CD4-positive, alpha-beta T cell (primary cell): Measurements from ENCODE around the gene DDTL. TPM values are rescaled to one million over a fixed set of nuclear protein-coding genes. Genes with fewer than 3 reads are reported as not detected.
A peak's percentile ranks its signal among the peaks of the same experiment; 100 is the strongest.

Experiments used
- ATAC-seq: fragments of 200-7000 bp; cut with Tn5 transposase; one replicate; pipeline ENCODE4 v1.10.0; 2022; ENCODE audit warnings: mild to moderate bottlenecking; ENCODE audit not compliant: poor library complexity
- CTCF ChIA-PET: fragments of 350-600 bp; sonication (Branson Sonifier 250); formaldehyde crosslinking; loops from one replicate; lab custom pipeline; 2021; ENCODE audit warnings: antibody characterized with exemption, inconsistent platforms; lab: Charles Lee
- POLR2A ChIA-PET: fragments of 350-600 bp; sonication (Branson Sonifier 250); formaldehyde crosslinking; loops from one replicate; lab custom pipeline; 2021; ENCODE audit warnings: antibody characterized with exemption, inconsistent platforms; lab: Charles Lee
- DNase-seq, 14 experiments: peaks; one replicate each; pipeline ENCODE4 v3.0.0-alpha.2; 2013 to 2020; ENCODE audit warnings: mixed read lengths in 2 of 14
- H3K27ac ChIP-seq, 2 donors: one replicate each; pipeline versions ENCODE4 v1.5.1 to v1.7.0; 2013; ENCODE audit warnings: low read length in 2 of 2, low read depth in 1 of 2, mild to moderate bottlenecking in 1 of 2
- H3K27me3 ChIP-seq, 2 experiments: 1 replicate in 1 of 2; 2 replicates in 1 of 2; pipeline versions ENCODE4 v1.6.1 to v1.7.0; 2013; ENCODE audit warnings: low read length in 2 of 2, control low read depth in 1 of 2, mild to moderate bottlenecking in 1 of 2, moderate library complexity in 1 of 2; ENCODE audit not compliant: insufficient read depth in 2 of 2, control insufficient read depth in 1 of 2
- H3K36me3 ChIP-seq: one replicate; pipeline ENCODE4 v1.6.1; 2013; ENCODE audit warnings: low read length, control low read depth; ENCODE audit not compliant: insufficient read depth
- H3K4me1 ChIP-seq: one replicate; pipeline ENCODE4 v1.6.1; 2013; ENCODE audit warnings: low read length, control low read depth; ENCODE audit not compliant: insufficient read depth
- H3K4me3 ChIP-seq: one replicate; pipeline ENCODE4 v1.5.1; 2013; ENCODE audit warnings: mild to moderate bottlenecking, low read length, moderate library complexity
- H3K9me3 ChIP-seq, 2 experiments: 1 replicate in 1 of 2; 2 replicates in 1 of 2; pipeline versions ENCODE4 v1.6.1 to v1.7.0; 2013; ENCODE audit warnings: low read length in 2 of 2, mild to moderate bottlenecking in 2 of 2, control low read depth in 1 of 2, moderate library complexity in 1 of 2; ENCODE audit not compliant: control insufficient read depth in 1 of 2, insufficient read depth in 1 of 2
- H3K27ac Mint-ChIP-seq: one replicate; pipeline ENCODE4 v1.8.0; 2020; ENCODE audit warnings: mixed read lengths
- H3K27me3 Mint-ChIP-seq: one replicate; pipeline ENCODE4 v1.8.0; 2021; ENCODE audit warnings: mixed read lengths
- H3K36me3 Mint-ChIP-seq: one replicate; pipeline ENCODE4 v1.8.0; 2021; ENCODE audit warnings: low read depth, mixed read lengths
- H3K4me1 Mint-ChIP-seq: one replicate; pipeline ENCODE4 v1.8.0; 2021; ENCODE audit warnings: low read depth, mixed read lengths
- H3K4me3 Mint-ChIP-seq: one replicate; pipeline ENCODE4 v1.8.0; 2020; ENCODE audit warnings: mild to moderate bottlenecking, mixed read lengths
- H3K9me3 Mint-ChIP-seq: one replicate; pipeline ENCODE4 v1.8.0; 2020; ENCODE audit warnings: mixed read lengths
- intact Hi-C, 2 experiments: fragments of 100-400 bp; cut with DNase I in 1 of 2; cut with micrococcal nuclease in 1 of 2; formaldehyde crosslinking; loops; one replicate each; pipeline versions ENCODE4 v1.15.1 to v1.9.0; 2023 to 2025; cut with DNase I, micrococcal nuclease
- total RNA-seq, 174 experiments: library from RNA in 2 of 174; stranded (reverse) in 2 of 174; gene quantifications; one replicate each; pipeline ENCODE4 v1.2.3 and lab custom pipeline; 2021 to 2026
- TF ChIP-seq, protein P1 (sequence below): fragments of 200-600 bp; IDR thresholded peaks from one replicate; pipeline ENCODE4 v1.8.0; 2022; ENCODE audit warnings: antibody characterized with exemption, mild to moderate bottlenecking

The DDTL gene
- total RNA-seq, 2 experiments from 2014 or later: 3.5 to 3.8 TPM

DNA sequence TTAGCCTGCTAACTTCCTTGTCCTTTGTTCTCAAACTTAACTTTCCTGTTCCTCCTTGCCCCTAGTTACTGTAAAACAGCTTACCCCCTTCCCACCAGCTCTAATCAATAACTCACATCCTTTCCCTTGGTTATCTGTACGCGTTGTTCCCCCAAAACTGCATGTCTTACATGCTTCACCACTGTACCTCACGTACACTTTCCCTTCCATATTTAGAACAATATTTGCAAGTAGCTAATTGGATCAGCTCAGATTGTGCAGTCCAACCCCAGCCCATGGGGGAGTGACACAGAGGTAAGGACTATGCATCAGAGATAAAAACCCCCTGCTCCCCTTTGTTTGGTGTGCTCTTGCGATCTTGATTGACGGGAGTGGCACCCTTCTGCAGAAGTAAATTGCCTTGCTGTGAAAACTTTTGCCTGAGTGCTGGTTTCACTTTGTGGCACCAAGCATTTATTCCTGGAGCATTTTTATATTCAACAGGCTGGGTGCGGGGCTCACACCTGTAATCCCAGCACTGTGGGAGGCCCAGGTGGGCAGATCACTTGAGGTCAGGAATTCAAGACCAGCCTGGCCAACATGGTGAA lies 41.6 kb upstream of the DDTL start:
- H3K4me3 Mint-ChIP-seq: no peak overlapping the region
- H3K9me3 Mint-ChIP-seq: peaks cover 2% of the 10 kb centered on the region
- Histone ChIP-seq H3K27ac (no peak overlapping the region), H3K4me3 (no peak overlapping the region), H3K36me3 (no peaks in the 10 kb centered on the region), H3K9me3 (peaks cover 18 to 35% of the 10 kb centered on the region in 2 experiments), H3K4me1 (no peaks in the 10 kb centered on the region), H3K27me3 (no peaks in the 10 kb centered on the region)
- CTCF ChIA-PET: no interaction called here
- TF ChIP-seq, protein P1, sequence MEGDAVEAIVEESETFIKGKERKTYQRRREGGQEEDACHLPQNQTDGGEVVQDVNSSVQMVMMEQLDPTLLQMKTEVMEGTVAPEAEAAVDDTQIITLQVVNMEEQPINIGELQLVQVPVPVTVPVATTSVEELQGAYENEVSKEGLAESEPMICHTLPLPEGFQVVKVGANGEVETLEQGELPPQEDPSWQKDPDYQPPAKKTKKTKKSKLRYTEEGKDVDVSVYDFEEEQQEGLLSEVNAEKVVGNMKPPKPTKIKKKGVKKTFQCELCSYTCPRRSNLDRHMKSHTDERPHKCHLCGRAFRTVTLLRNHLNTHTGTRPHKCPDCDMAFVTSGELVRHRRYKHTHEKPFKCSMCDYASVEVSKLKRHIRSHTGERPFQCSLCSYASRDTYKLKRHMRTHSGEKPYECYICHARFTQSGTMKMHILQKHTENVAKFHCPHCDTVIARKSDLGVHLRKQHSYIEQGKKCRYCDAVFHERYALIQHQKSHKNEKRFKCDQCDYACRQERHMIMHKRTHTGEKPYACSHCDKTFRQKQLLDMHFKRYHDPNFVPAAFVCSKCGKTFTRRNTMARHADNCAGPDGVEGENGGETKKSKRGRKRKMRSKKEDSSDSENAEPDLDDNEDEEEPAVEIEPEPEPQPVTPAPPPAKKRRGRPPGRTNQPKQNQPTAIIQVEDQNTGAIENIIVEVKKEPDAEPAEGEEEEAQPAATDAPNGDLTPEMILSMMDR: no peak
- no peak overlapping the region for H3K27ac Mint-ChIP-seq
- ATAC-seq: no peak
- H3K36me3 Mint-ChIP-seq: peaks cover 61% of the 10 kb centered on the region
- intact Hi-C loops: loop anchor here (5.0 to 10.0 kb wide), 2 partner anchors 47 to 50 kb away; partner anchors contain the start of gene DDT (in 2 of the 2)
- no peaks in the 10 kb centered on the region for H3K27me3 Mint-ChIP-seq
- DNase-seq: peak in 1 of 14 experiments; percentile 0
- no peaks in the 10 kb centered on the region for H3K4me1 Mint-ChIP-seq
- POLR2A ChIA-PET: no interaction called here

DNA sequence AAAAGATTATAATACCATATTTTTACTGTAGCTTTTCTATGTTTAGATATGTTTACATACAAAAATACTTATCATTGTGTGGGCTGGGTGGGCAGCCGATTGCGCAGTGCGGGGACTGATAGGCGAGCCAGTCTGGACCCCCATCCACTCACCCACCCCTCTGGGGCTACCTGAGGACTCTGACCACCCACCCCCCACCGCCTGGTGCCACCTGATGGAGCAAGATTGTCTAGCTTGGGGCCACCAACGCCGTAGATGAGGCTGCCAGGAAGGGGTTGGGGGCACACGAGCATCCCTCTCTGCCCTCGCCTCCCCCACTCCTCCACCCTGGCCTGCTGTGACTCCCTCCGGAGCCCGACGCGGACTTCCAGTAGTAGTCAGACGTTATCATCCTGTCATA lies 40.1 kb upstream of the DDTL start:
- no peak overlapping the region for H3K4me3 Mint-ChIP-seq
- Histone ChIP-seq H3K27ac (no peak overlapping the region), H3K27me3 (no peaks in the 10 kb centered on the region), H3K9me3 (peaks cover 18 to 40% of the 10 kb centered on the region in 2 experiments), H3K4me3 (no peak overlapping the region), H3K36me3 (no peaks in the 10 kb centered on the region), H3K4me1 (no peaks in the 10 kb centered on the region)
- ChIA-PET CTCF (interaction anchor here (0.6 kb wide), 1 partner anchor 10 kb away, joined by 5 read pairs; no protein-coding TSS in a partner anchor), POLR2A (no interaction called here)
- no peaks in the 10 kb centered on the region for H3K4me1 Mint-ChIP-seq
- H3K36me3 Mint-ChIP-seq: peaks cover 67% of the 10 kb centered on the region
- ATAC-seq (no peak), DNase-seq (peak in 1 of 14 experiments; percentile 0)
- H3K9me3 Mint-ChIP-seq: peaks cover 2% of the 10 kb centered on the region
- intact Hi-C loops: loop anchor here (5.0 to 10.0 kb wide), 2 partner anchors 46 to 48 kb away; partner anchors contain the start of gene DDT (in 2 of the 2)
- H3K27ac Mint-ChIP-seq: no peak overlapping the region
- no peaks in the 10 kb centered on the region for H3K27me3 Mint-ChIP-seq
- TF ChIP-seq, protein P1: no peak

DNA sequence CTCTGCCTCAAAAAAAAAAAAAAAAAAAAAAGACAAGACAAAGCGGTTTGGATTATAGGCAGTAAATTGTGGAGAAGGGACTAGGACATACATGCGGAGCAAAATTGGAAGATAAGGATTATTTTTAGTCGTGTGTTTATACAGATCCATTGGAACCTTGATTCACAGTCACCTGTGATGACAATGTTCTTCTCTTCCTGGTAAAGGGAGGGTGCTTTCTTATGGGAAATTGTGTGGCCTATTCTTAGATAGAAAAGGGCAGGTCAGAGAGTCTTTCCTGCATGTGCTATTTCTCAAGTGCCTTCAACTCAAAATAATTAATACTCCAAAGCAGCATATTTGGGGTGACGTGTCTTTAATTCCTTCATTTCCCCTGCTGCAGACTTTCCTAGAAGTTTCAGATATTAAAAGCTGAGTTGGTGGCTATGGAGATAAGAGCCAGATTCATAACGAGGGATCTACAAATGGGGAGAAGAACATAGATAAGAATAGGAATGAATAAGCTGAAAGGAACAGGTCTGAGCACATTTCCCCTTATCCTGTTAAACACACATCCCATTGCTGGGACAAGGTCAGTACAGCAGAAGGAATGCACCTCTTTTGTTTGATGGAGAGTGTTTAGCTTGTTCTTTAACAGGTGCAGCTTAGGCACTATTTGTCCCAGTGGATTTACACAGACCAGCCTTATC lies 28.2 kb upstream of the DDTL start:
- POLR2A ChIA-PET: no interaction called here
- no peaks in the 10 kb centered on the region for H3K27me3 Mint-ChIP-seq
- intact Hi-C loops: loop anchor here in 1 of 2 experiments (5.0 kb wide), 1 partner anchor 49 kb away; no protein-coding TSS in a partner anchor

More for the DNA sequence above, 28.2 kb upstream of the DDTL start:
- TF ChIP-seq, protein P1: no peak
- CTCF ChIA-PET: no interaction called here
- Histone ChIP-seq H3K36me3 (no peaks in the 10 kb centered on the region), H3K4me3 (no peak overlapping the region), H3K9me3 (no peaks in the 10 kb centered on the region), H3K27ac (no peak overlapping the region), H3K4me1 (no peaks in the 10 kb centered on the region), H3K27me3 (no peaks in the 10 kb centered on the region)
- H3K4me1 Mint-ChIP-seq: no peaks in the 10 kb centered on the region
- H3K36me3 Mint-ChIP-seq: no peaks in the 10 kb centered on the region
- H3K27ac Mint-ChIP-seq: no peak overlapping the region
- no peak for ATAC-seq
- H3K9me3 Mint-ChIP-seq: no peaks in the 10 kb centered on the region
- no peak overlapping the region for H3K4me3 Mint-ChIP-seq
- no peak for DNase-seq
